KMS-11 (cell line): ENCODE data around the gene NCKAP5.

Experiments used
- H2AFZ ChIP-seq: fragments of 200-600 bp; sonication (generic); 2 replicates; pipeline ENCODE4 v1.6.1; 2016; ENCODE audit warnings: antibody characterized with exemption, mixed run types, low read depth
- H3K27ac ChIP-seq: fragments of 200-600 bp; sonication (generic); 2 replicates; pipeline ENCODE4 v1.6.1; 2016; ENCODE audit warnings: mild to moderate bottlenecking, mixed run types
- H3K27me3 ChIP-seq: fragments of 200-600 bp; sonication (generic); 2 replicates; pipeline ENCODE4 v1.6.1; 2017; ENCODE audit warnings: mild to moderate bottlenecking, low read depth, mixed run types, moderate library complexity; ENCODE audit not compliant: insufficient read depth
- H3K36me3 ChIP-seq: fragments of 200-600 bp; sonication (generic); 2 replicates; pipeline ENCODE4 v1.6.1; 2017; ENCODE audit warnings: mild to moderate bottlenecking, mixed run types; ENCODE audit not compliant: insufficient read depth
- H3K4me1 ChIP-seq: fragments of 200-600 bp; sonication (generic); 2 replicates; pipeline ENCODE4 v1.6.1; 2016; ENCODE audit warnings: mild to moderate bottlenecking, low read depth, mixed run types; ENCODE audit not compliant: poor library complexity, severe bottlenecking
- H3K4me2 ChIP-seq: fragments of 200-600 bp; sonication (generic); 2 replicates; pipeline ENCODE4 v1.7.0; 2016; ENCODE audit warnings: mild to moderate bottlenecking, mixed run types
- H3K4me3 ChIP-seq: fragments of 200-600 bp; sonication (generic); IDR thresholded peaks from 2 replicates; pipeline ENCODE4 v1.6.1; 2017; ENCODE audit warnings: low read depth, low read length, mixed read lengths; ENCODE audit not compliant: insufficient read depth
- H3K79me2 ChIP-seq: fragments of 200-600 bp; sonication (generic); 2 replicates; pipeline ENCODE4 v1.6.1; 2016; ENCODE audit warnings: low read depth, mixed run types; ENCODE audit not compliant: insufficient read depth
- H3K9ac ChIP-seq: fragments of 200-600 bp; sonication (generic); 2 replicates; pipeline ENCODE4 v1.6.1; 2016; ENCODE audit warnings: mild to moderate bottlenecking, mixed run types
- H4K20me1 ChIP-seq: fragments of 200-600 bp; sonication (generic); 2 replicates; pipeline ENCODE4 v1.6.1; 2016; ENCODE audit warnings: mild to moderate bottlenecking, mixed run types; ENCODE audit not compliant: insufficient read depth
- TF ChIP-seq, protein P1 (sequence below): fragments of 200-600 bp; sonication (generic); conservative IDR thresholded peaks from 2 replicates; pipeline ENCODE4 v1.6.1; 2017; ENCODE audit warnings: low read depth, mild to moderate bottlenecking, antibody characterized with exemption, low read length, moderate library complexity, mixed read lengths

NCKAP5 gene

DNA sequence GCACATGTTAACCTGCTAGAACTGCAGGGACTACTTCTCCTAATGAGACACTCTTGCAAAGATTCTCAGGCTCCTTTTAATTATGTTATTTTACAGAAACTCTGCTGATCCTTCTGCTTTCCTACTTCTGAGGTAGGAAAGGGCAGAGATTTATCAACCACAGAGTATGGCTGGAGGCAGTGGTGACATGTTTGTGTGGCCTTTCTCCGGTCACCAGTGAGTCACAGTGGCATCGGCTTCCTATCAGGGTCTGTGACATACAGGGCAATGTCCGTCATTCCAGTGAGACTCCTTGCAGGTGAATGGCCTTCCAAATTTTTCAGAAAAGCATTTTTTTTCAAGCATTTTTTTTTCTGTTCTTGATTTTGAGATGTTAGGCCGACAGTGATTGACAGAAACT lies 717.6 kb downstream of the NCKAP5 start:
- no peaks in the 10 kb centered on the region for H4K20me1 ChIP-seq
- no peak overlapping the region for H2AFZ ChIP-seq
- H3K36me3 ChIP-seq, result no peaks in the 10 kb centered on the region
- H3K4me1 ChIP-seq, result no peaks in the 10 kb centered on the region
- H3K27ac ChIP-seq, result no peak overlapping the region
- no peak overlapping the region for H3K9ac ChIP-seq
- no peaks in the 10 kb centered on the region for H3K27me3 ChIP-seq
- no peak overlapping the region for H3K4me2 ChIP-seq
- TF ChIP-seq, protein P1, sequence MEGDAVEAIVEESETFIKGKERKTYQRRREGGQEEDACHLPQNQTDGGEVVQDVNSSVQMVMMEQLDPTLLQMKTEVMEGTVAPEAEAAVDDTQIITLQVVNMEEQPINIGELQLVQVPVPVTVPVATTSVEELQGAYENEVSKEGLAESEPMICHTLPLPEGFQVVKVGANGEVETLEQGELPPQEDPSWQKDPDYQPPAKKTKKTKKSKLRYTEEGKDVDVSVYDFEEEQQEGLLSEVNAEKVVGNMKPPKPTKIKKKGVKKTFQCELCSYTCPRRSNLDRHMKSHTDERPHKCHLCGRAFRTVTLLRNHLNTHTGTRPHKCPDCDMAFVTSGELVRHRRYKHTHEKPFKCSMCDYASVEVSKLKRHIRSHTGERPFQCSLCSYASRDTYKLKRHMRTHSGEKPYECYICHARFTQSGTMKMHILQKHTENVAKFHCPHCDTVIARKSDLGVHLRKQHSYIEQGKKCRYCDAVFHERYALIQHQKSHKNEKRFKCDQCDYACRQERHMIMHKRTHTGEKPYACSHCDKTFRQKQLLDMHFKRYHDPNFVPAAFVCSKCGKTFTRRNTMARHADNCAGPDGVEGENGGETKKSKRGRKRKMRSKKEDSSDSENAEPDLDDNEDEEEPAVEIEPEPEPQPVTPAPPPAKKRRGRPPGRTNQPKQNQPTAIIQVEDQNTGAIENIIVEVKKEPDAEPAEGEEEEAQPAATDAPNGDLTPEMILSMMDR, result no peak
- no peaks in the 10 kb centered on the region for H3K79me2 ChIP-seq
- no peak overlapping the region for H3K4me3 ChIP-seq

DNA sequence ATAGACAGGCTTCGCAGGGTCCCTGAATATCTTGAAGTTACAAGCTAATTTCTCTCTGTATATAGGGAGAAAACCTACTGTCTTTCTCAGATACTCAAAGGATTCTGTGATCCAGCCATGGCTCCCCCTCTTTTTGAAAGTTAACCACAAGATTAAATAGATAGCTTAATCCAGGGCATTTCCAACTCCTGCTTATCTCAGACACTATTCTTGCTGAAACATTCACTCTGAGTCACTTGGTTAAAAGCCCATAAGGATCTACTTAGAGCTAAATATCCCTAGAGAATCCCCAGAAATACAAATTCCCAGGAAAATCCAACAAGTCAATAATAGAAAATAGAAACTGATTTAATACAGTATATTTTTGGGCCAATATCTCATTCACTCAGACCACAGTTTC lies 719.1 kb downstream of the NCKAP5 start:
- Histone ChIP-seq H3K4me1 (no peaks in the 10 kb centered on the region), H3K36me3 (no peaks in the 10 kb centered on the region), H3K27me3 (no peaks in the 10 kb centered on the region), H3K27ac (no peak overlapping the region), H3K4me3 (no peak overlapping the region), H3K9ac (no peak overlapping the region), H2AFZ (no peak overlapping the region), H4K20me1 (no peaks in the 10 kb centered on the region), H3K79me2 (no peaks in the 10 kb centered on the region), H3K4me2 (no peak overlapping the region)
- TF ChIP-seq, protein P1, result no peak

DNA sequence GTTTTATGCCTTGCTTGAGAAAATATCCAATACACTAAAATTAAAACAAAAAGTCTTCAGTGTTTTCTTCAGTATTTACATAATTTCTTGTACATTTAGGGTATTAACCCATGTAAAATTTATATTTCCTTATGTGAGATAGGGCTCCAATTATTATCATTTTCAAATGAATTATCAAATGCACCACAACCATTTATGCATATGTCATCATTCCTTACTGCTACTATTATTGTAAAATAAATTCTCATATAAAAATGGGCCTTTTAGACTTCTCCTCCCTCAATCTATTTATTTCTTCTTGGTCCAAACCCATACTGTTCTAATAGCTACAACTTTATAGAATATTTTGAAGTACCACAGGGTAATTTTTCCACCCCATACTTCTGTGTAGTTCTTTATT lies 722.9 kb downstream of the NCKAP5 start:
- Histone ChIP-seq H3K4me2 (no peak overlapping the region), H3K9ac (no peak overlapping the region), H2AFZ (no peak overlapping the region), H3K4me3 (no peak overlapping the region), H3K4me1 (no peaks in the 10 kb centered on the region), H3K36me3 (no peaks in the 10 kb centered on the region), H3K27ac (no peak overlapping the region), H4K20me1 (no peaks in the 10 kb centered on the region), H3K79me2 (no peaks in the 10 kb centered on the region), H3K27me3 (no peaks in the 10 kb centered on the region)
- TF ChIP-seq, protein P1, result no peak

DNA sequence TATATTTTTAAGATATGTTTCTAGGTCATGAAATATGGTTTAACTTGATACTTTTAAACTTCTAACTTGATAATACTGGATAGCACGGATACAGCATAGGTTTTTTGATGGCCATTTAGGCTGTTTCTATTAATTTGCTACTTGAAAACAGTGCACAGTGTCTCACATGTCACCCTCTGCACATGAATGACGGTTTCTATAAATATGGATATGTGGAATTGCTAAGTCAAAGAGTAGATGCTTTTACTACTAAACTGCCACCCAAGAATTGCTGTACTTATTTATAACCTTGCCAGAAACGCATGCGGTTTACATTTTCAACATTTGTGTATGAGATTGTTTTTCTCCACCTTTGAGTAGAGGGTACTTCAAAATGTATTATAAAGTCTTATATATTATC lies 723.7 kb downstream of the NCKAP5 start:
- Histone ChIP-seq H3K4me2 (no peak overlapping the region), H4K20me1 (no peaks in the 10 kb centered on the region), H3K4me1 (no peaks in the 10 kb centered on the region), H2AFZ (no peak overlapping the region), H3K27ac (no peak overlapping the region), H3K9ac (no peak overlapping the region), H3K27me3 (no peaks in the 10 kb centered on the region), H3K4me3 (no peak overlapping the region), H3K79me2 (no peaks in the 10 kb centered on the region), H3K36me3 (no peaks in the 10 kb centered on the region)
- TF ChIP-seq, protein P1, result no peak
